ENCODE results near the gene HSF5. TPM values are rescaled to one million over a fixed set of nuclear protein-coding genes. Genes with fewer than 3 reads are reported as not detected.

HSF5 gene
- total and polyA plus RNA-seq, 2 of the 13 experiments (the other 11 are each of a cell fraction or from before 2014, with no cell fraction given) = not detected

DNA sequence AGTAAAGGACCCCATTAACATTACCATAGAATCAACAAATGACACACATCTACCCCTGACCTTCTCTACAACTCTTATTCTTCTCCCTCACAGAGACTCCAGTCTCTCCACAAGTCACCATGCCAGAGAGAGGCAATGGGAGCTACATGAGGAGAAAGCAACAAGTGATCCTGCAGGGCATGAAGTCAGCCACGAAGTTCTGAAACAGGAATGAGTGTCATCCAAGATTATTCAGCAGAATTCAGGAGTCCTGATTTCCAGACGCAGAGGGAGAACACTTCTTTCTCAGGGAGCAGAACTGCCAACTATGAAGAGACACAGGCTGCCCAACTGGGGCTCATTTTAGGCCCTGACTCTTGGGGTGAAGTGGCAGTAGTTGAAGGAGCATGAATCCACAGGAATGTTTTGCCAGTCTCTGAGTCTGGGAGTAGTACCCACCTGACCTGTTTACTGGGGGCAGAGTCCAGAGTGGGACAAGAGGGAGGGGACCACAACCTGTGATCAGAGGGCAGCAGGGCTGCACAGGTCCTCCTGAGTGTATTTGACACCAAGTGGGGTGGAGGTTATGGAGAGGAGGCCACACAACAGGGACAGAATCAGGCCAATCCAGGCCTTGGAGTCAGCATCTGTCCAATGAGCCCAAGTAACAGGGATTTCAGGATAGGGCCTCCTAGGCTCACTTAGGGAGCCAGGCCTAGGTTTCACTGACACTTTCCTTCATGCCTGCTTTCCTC lies 28.6 kb upstream of the HSF5 start (continued):
- TF ChIP-seq ZNF326 (CRISPR knock-in tag; IDR thresholded peaks at IDR 0.05; ENCODE audit: borderline replicate concordance) (no peak), DR1 (CRISPR knock-in tag; IDR thresholded peaks at IDR 0.05) (no peak), ZNF160 (CRISPR knock-in tag; IDR thresholded peaks at IDR 0.05) (no peak), RBM22 (optimal IDR thresholded peaks at IDR 0.05; ENCODE audit: low read length) (no peak), RBAK (CRISPR knock-in tag; IDR thresholded peaks at IDR 0.05) (0 out of 2 replicates have a peak, but pooled peaks have one; percentile 59), ZEB1 (IDR thresholded peaks at IDR 0.05; ENCODE audit: insufficient replicate concordance, low read depth) (peak; percentile 9), FIP1L1 (IDR thresholded peaks at IDR 0.05; ENCODE audit: borderline replicate concordance, insufficient read depth, low read depth, low read length) (0 out of 2 replicates have a peak, but pooled peaks have one; percentile 2), ZSCAN21 (CRISPR knock-in tag; IDR thresholded peaks at IDR 0.05; ENCODE audit: borderline replicate concordance) (peak; percentile 62), SALL1 (CRISPR knock-in tag; IDR thresholded peaks at IDR 0.05) (peak; percentile 70), MBD4 (IDR thresholded peaks at IDR 0.05; ENCODE audit: borderline replicate concordance, low read length) (no peak; the same call in 1 of the 2 replicates), TBX3 (IDR thresholded peaks at IDR 0.05; ENCODE audit: borderline replicate concordance) (no peak), ATF7-NPFF (CRISPR knock-in tag; IDR thresholded peaks at IDR 0.05; ENCODE audit: low read depth) (no peak), MED1 (CRISPR knock-in tag; IDR thresholded peaks at IDR 0.05) (peak; percentile 85), CEBPB (IDR thresholded peaks at IDR 0.05; ENCODE audit: borderline replicate concordance, low read depth, low read length) (no peak), FLYWCH1 (CRISPR knock-in tag; IDR thresholded peaks at IDR 0.05) (no peak), GABPB1 (CRISPR knock-in tag; IDR thresholded peaks at IDR 0.05) (no peak), ZNF772 (CRISPR knock-in tag; IDR thresholded peaks at IDR 0.05) (0 out of 2 replicates have a peak, but pooled peaks have one; percentile 56), ZFP82 (CRISPR knock-in tag; IDR thresholded peaks at IDR 0.05; ENCODE audit: borderline replicate concordance) (0 out of 2 replicates have a peak, but pooled peaks have one; percentile 84), SMARCE1 (IDR thresholded peaks at IDR 0.05; ENCODE audit: borderline replicate concordance) (no peak), ZBTB8A (CRISPR knock-in tag; IDR thresholded peaks at IDR 0.05; ENCODE audit: borderline replicate concordance, low read depth) (no peak), IKZF1 (IDR thresholded peaks at IDR 0.05) (no peak), EP300 (IDR thresholded peaks at IDR 0.05; ENCODE audit: low read depth in 2 of 2, low read length in 2 of 2) (peak in 1 of 2 experiments; percentile 54; a peak in 2 of 4 replicates), EP300 (CRISPR knock-in tag; IDR thresholded peaks at IDR 0.05; ENCODE audit: borderline replicate concordance) (0 out of 2 replicates have a peak, but pooled peaks have one; percentile 14), SMYD3 (CRISPR knock-in tag; IDR thresholded peaks at IDR 0.05) (no peak), CEBPG (CRISPR knock-in tag; IDR thresholded peaks at IDR 0.05) (no peak)
- TF ChIP-seq, protein P1, sequence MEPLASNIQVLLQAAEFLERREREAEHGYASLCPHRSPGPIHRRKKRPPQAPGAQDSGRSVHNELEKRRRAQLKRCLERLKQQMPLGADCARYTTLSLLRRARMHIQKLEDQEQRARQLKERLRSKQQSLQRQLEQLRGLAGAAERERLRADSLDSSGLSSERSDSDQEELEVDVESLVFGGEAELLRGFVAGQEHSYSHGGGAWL (CRISPR knock-in tag; IDR thresholded peaks at IDR 0.05) = peak; percentile 2; the same call in 1 of the 2 replicates
- TF ChIP-seq, protein P2, sequence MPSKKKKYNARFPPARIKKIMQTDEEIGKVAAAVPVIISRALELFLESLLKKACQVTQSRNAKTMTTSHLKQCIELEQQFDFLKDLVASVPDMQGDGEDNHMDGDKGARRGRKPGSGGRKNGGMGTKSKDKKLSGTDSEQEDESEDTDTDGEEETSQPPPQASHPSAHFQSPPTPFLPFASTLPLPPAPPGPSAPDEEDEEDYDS (CRISPR knock-in tag; IDR thresholded peaks at IDR 0.05) = peak; percentile 71; the same call in 1 of the 2 replicates
- TF ChIP-seq, protein P3, sequence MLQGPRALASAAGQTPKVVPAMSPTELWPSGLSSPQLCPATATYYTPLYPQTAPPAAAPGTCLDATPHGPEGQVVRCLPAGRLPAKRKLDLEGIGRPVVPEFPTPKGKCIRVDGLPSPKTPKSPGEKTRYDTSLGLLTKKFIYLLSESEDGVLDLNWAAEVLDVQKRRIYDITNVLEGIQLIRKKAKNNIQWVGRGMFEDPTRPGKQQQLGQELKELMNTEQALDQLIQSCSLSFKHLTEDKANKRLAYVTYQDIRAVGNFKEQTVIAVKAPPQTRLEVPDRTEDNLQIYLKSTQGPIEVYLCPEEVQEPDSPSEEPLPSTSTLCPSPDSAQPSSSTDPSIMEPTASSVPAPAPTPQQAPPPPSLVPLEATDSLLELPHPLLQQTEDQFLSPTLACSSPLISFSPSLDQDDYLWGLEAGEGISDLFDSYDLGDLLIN (CRISPR knock-in tag; IDR thresholded peaks at IDR 0.05; ENCODE audit: borderline replicate concordance) = no peak

Data from HepG2 (cell line).